Natural killer cell (primary cell): Measurements from ENCODE around the gene FOXP1. TPM values are rescaled to one million over a fixed set of nuclear protein-coding genes. Genes with fewer than 3 reads are reported as not detected.

Experiments used
- ATAC-seq, 3 donors: fragments of 150-1000 bp in 2 of 3; fragments of 200-7000 bp in 1 of 3; cut with Tn5 transposase; 1 replicate in 1 of 3; 2 replicates in 2 of 3; pipeline ENCODE4 v1.10.0; 2021; ENCODE audit warnings: mild to moderate bottlenecking in 2 of 3, moderate library complexity in 2 of 3
- DNase-seq, 2 donors: peaks; one replicate each; pipeline versions ENCODE4 v3.0.0 to v3.0.0-alpha.2; 2013 to 2021; ENCODE audit warnings: mixed read lengths in 1 of 2
- H3K27ac ChIP-seq: one replicate; pipeline ENCODE4 v1.5.1; 2013; ENCODE audit warnings: mild to moderate bottlenecking, low read length
- H3K27me3 ChIP-seq: one replicate; pipeline ENCODE4 v1.6.1; 2013; ENCODE audit warnings: low read length; ENCODE audit not compliant: control insufficient read depth, insufficient read depth
- H3K36me3 ChIP-seq: one replicate; pipeline ENCODE4 v1.6.1; 2013; ENCODE audit warnings: low read length; ENCODE audit not compliant: control insufficient read depth, insufficient read depth
- H3K4me1 ChIP-seq: one replicate; pipeline ENCODE4 v1.6.1; 2013; ENCODE audit warnings: low read length; ENCODE audit not compliant: control insufficient read depth, insufficient read depth
- H3K4me3 ChIP-seq: one replicate; pipeline ENCODE4 v1.5.1; 2013; ENCODE audit warnings: low read length
- H3K9me3 ChIP-seq: one replicate; pipeline ENCODE4 v1.6.1; 2013; ENCODE audit warnings: low read length; ENCODE audit not compliant: control insufficient read depth, insufficient read depth
- H3K27ac Mint-ChIP-seq, 2 donors: one replicate each; pipeline ENCODE4 v1.8.0; 2022; ENCODE audit warnings: mild to moderate bottlenecking in 2 of 2, mixed read lengths in 2 of 2, moderate library complexity in 1 of 2
- H3K27me3 Mint-ChIP-seq, 2 donors: one replicate each; pipeline ENCODE4 v1.8.0; 2022; ENCODE audit warnings: low read depth in 2 of 2, mixed read lengths in 2 of 2
- H3K36me3 Mint-ChIP-seq: one replicate; pipeline ENCODE4 v1.8.0; 2022; ENCODE audit warnings: mixed read lengths
- H3K4me1 Mint-ChIP-seq, 2 donors: one replicate each; pipeline ENCODE4 v1.8.0; 2022; ENCODE audit warnings: mixed read lengths in 2 of 2
- H3K4me3 Mint-ChIP-seq: one replicate; pipeline ENCODE4 v1.8.0; 2022; ENCODE audit warnings: mild to moderate bottlenecking, moderate library complexity, mixed read lengths
- H3K9me3 Mint-ChIP-seq, 2 donors: one replicate each; pipeline ENCODE4 v1.8.0; 2022; ENCODE audit warnings: mixed read lengths in 2 of 2
- WGBS: methylation state at CpG from one replicate; pipeline ENCODE4 v1.1.7; 2013; ENCODE audit warnings: missing lambda C conversion rate; ENCODE audit not compliant: insufficient coverage; 5-methylcytosine and 5-hydroxymethylcytosine counted together
- intact Hi-C: fragments of 100-400 bp; cut with micrococcal nuclease; formaldehyde crosslinking; loops from one replicate; pipeline ENCODE4 v1.14.2; 2022
- total RNA-seq, 4 donors: library from RNA; stranded (reverse); fragments of 120-200 nt in 1 of 4; gene quantifications; one replicate each; pipeline versions ENCODE4 v1.2.3 to v1.2.4, GENCODE V29; 2013 to 2022
- TF ChIP-seq, protein P1 (sequence below): fragments of 200-600 bp; IDR thresholded peaks from one replicate; pipeline ENCODE4 v1.8.0; 2022; ENCODE audit warnings: antibody characterized with exemption

FOXP1 gene
- total RNA-seq, 3 donors from 2014 or later (not counting 1 experiment from before 2014, with no cell fraction given): 166 to 185 (median 166) TPM

DNA sequence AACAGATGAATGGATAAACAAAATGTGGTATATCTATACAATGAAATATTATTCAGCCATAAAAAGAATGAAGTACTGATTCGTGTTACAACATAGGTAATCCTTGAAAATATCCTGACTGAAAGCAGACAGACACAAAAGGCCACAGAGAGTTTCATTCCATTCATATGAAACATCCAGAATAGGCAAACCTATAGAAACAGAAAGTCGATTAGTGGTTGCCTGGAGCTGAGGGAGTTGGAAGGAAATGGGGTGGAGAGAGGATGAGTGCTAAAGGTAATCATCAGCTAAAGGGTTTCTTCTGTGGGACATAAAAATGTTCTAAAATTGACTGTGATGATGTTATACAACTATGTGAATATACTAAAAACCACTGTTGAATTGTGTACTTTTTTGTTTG, 22.9 kb downstream of the FOXP1 start:
- peaks cover 5 to 9% of the 10 kb centered on the region in 2 donors for H3K4me1 Mint-ChIP-seq
- H3K27ac ChIP-seq: no peak overlapping the region
- TF ChIP-seq, protein P1, sequence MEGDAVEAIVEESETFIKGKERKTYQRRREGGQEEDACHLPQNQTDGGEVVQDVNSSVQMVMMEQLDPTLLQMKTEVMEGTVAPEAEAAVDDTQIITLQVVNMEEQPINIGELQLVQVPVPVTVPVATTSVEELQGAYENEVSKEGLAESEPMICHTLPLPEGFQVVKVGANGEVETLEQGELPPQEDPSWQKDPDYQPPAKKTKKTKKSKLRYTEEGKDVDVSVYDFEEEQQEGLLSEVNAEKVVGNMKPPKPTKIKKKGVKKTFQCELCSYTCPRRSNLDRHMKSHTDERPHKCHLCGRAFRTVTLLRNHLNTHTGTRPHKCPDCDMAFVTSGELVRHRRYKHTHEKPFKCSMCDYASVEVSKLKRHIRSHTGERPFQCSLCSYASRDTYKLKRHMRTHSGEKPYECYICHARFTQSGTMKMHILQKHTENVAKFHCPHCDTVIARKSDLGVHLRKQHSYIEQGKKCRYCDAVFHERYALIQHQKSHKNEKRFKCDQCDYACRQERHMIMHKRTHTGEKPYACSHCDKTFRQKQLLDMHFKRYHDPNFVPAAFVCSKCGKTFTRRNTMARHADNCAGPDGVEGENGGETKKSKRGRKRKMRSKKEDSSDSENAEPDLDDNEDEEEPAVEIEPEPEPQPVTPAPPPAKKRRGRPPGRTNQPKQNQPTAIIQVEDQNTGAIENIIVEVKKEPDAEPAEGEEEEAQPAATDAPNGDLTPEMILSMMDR: no peak
- no peak for ATAC-seq
- no peaks in the 10 kb centered on the region for H3K27me3 Mint-ChIP-seq
- H3K36me3 ChIP-seq: no peaks in the 10 kb centered on the region
- H3K9me3 ChIP-seq: no peaks in the 10 kb centered on the region
- H3K27ac Mint-ChIP-seq: no peak overlapping the region
- no peak for DNase-seq
- no CpG with 5 or more reads among the region's 2 CpGs for WGBS
- H3K27me3 ChIP-seq: no peaks in the 10 kb centered on the region
- intact Hi-C loops: no loop called here
- H3K4me3 Mint-ChIP-seq: no peak overlapping the region
- H3K9me3 Mint-ChIP-seq: no peaks in the 10 kb centered on the region
- no peaks in the 10 kb centered on the region for H3K36me3 Mint-ChIP-seq
- H3K4me3 ChIP-seq: no peak overlapping the region
- H3K4me1 ChIP-seq: no peaks in the 10 kb centered on the region

DNA sequence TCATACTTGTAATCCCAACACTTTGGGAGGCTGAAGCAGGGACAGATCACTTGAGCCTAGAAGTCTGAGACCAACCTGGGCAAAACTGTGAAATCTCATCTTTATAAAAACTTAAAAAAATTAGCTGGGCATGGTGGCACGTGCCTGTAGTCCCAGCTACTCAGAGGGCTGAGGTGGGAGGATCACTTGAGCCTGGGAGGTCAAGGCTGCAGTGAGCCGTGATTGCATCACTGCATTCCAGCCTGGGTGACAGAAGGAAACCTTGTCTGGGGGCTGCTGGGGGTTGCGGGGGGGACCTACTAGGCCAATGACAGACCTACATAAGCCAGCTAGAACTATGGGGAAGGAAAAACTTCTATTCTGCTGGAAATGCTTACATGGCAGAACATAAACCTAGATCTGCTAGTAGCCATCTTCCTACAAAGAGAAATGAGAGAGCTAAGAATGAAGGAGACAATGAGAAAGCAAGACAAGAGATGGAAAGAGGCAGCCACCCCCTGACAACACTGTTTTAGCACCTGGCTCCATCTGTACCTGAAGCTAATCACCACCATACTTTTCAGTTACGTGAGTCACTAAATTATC, 23.9 kb downstream of the FOXP1 start:
- H3K27me3 Mint-ChIP-seq: no peaks in the 10 kb centered on the region
- Histone ChIP-seq H3K9me3 (no peaks in the 10 kb centered on the region), H3K27me3 (no peaks in the 10 kb centered on the region), H3K4me1 (no peaks in the 10 kb centered on the region), H3K4me3 (no peak overlapping the region), H3K27ac (no peak overlapping the region), H3K36me3 (no peaks in the 10 kb centered on the region)
- peaks cover 5 to 8% of the 10 kb centered on the region in 2 donors for H3K4me1 Mint-ChIP-seq
- no peaks in the 10 kb centered on the region for H3K9me3 Mint-ChIP-seq
- H3K36me3 Mint-ChIP-seq: no peaks in the 10 kb centered on the region
- TF ChIP-seq, protein P1: no peak
- ATAC-seq (no peak), DNase-seq (no peak)
- no peak overlapping the region for H3K27ac Mint-ChIP-seq
- 95% methylated on average over 4 of the region's 4 CpGs for WGBS
- H3K4me3 Mint-ChIP-seq: no peak overlapping the region
- intact Hi-C loops: no loop called here

DNA sequence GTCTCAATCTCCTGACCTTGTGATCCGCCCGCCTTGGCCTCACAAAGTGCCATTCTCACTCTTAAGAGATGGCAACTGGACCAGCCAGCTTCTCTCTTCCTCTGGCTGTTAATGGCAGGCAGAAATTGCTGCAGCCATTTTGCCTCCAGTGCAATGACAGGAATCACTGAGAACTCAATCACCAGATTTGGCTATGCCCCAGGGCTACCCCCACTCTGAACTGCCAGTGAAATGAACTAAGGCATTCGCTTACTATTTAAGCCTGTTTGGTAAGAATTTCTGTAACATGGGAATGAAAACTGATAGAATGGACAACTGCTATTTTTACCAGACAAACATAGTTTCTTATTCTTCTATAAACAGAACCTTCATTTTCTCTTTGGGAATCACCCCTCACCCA, 24.5 kb downstream of the FOXP1 start:
- H3K9me3 ChIP-seq: no peaks in the 10 kb centered on the region
- no peak for ATAC-seq

More for the DNA sequence above, 24.5 kb downstream of the FOXP1 start:
- Mint-ChIP-seq H3K27ac (no peak overlapping the region), H3K27me3 (no peaks in the 10 kb centered on the region), H3K9me3 (no peaks in the 10 kb centered on the region), H3K36me3 (no peaks in the 10 kb centered on the region), H3K4me3 (no peak overlapping the region), H3K4me1 (peaks cover 2 to 5% of the 10 kb centered on the region in 2 donors)
- TF ChIP-seq, protein P1: no peak
- H3K4me1 ChIP-seq: no peaks in the 10 kb centered on the region
- intact Hi-C loops: no loop called here
- DNase-seq: no peak
- no peak overlapping the region for H3K27ac ChIP-seq
- WGBS: 94% methylated on average over 3 of the region's 3 CpGs
- H3K4me3 ChIP-seq: no peak overlapping the region
- no peaks in the 10 kb centered on the region for H3K27me3 ChIP-seq
- no peaks in the 10 kb centered on the region for H3K36me3 ChIP-seq
